Measurements from ENCODE around the gene OR2T29. TPM values are rescaled to one million over a fixed set of nuclear protein-coding genes. Genes with fewer than 3 reads are reported as not detected.
"Not testable (repeated sequence)": the region's sequence is repeated elsewhere in the genome, so short reads cannot be mapped to it uniquely, and the experiment has no call there.

OR2T29 gene
- total and polyA plus RNA-seq, 2 of the 8 experiments (the other 6 are each of a cell fraction or from before 2014, with no cell fraction given): not detected

DNA sequence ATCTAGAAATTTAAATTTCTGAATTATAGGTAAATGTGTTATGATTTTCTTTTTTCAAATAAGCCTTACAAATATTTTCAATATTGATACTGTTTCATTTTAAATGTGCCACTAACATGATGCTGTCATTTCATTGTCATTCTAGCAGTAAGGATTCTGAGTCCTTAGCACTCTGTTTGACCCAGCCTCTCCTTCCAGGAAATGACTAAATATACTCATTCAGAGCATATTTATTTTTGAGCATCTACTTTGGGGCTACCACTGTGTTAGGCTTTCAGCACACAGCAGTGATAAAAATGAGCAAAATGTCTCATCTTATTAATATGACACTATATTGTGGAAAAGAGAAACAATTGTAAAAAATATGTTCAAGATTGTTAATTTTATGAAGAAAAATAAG lies 52.4 kb downstream of the OR2T29 start:
- H3K4me2 ChIP-seq (ENCODE audit: insufficient read depth in 1 of 2, low read depth in 2 of 2, low read length in 2 of 2); H3K79me1 ChIP-seq (ENCODE audit: low read depth, low read length); H2BK12ac ChIP-seq (ENCODE audit: low read depth, low read length); H3K9ac ChIP-seq (replicated peaks in 1 of 4; ENCODE audit: extremely low read depth in 1 of 4, low read depth in 3 of 4, low read length in 3 of 4); H3K36me3 ChIP-seq (ENCODE audit: control insufficient read depth in 2 of 4, insufficient read depth in 4 of 4, low read length in 3 of 4); H2BK15ac ChIP-seq (ENCODE audit: low read length); H3K4me3 ChIP-seq (ENCODE audit: extremely low read depth in 1 of 4, insufficient read depth in 2 of 4, low read depth in 3 of 4, low read length in 4 of 4); H3K27ac ChIP-seq (ENCODE audit: low read depth, low read length); H3K4me1 ChIP-seq (replicated peaks in 1 of 4; ENCODE audit: control insufficient read depth in 3 of 4, insufficient read depth in 4 of 4, low read length in 3 of 4); H2AFZ ChIP-seq (ENCODE audit: low read length); H3K56ac ChIP-seq (replicated peaks; ENCODE audit: insufficient read length, low read depth, low read length); POLR2A ChIA-PET (ENCODE audit: partially characterized antibody); FAIRE-seq; DNase-seq (ENCODE audit: low read depth in 1 of 2, low spot score in 2 of 2); H3K27me3 ChIP-seq (replicated peaks in 1 of 4; ENCODE audit: control insufficient read depth in 3 of 4, extremely low read depth in 1 of 4, insufficient read depth in 3 of 4, low read length in 3 of 4); H4K8ac ChIP-seq (ENCODE audit: extremely low read depth, insufficient read depth, low read length); H4K91ac ChIP-seq (replicated peaks; ENCODE audit: insufficient read length, low read length); H4K5ac ChIP-seq (ENCODE audit: insufficient read length, low read depth, low read length); H3K14ac ChIP-seq (ENCODE audit: insufficient read length); H2AK5ac ChIP-seq (ENCODE audit: low read depth, low read length); H3K23me2 ChIP-seq (ENCODE audit: low read depth, low read length); H3K23ac ChIP-seq (ENCODE audit: insufficient read length); H2BK20ac ChIP-seq (ENCODE audit: low read length); H2BK120ac ChIP-seq (replicated peaks; ENCODE audit: low read depth, low read length); H2BK5ac ChIP-seq (ENCODE audit: low read depth, low read length); H3K18ac ChIP-seq (ENCODE audit: extremely low read depth, low read length); H3K9me3 ChIP-seq (ENCODE audit: insufficient read depth in 2 of 2, low read depth in 1 of 2, low read length in 1 of 2); H3K79me2 ChIP-seq (ENCODE audit: control insufficient read depth in 1 of 2, insufficient read depth in 2 of 2, low read length in 2 of 2); H3K4ac ChIP-seq (replicated peaks; ENCODE audit: insufficient read length, low read depth, low read length); H4K20me1 ChIP-seq (replicated peaks in 1 of 2; ENCODE audit: control insufficient read depth in 1 of 2, insufficient read depth in 2 of 2, low read length in 2 of 2); CTCF ChIA-PET (ENCODE audit: partially characterized antibody): not testable (repeated sequence)

DNA sequence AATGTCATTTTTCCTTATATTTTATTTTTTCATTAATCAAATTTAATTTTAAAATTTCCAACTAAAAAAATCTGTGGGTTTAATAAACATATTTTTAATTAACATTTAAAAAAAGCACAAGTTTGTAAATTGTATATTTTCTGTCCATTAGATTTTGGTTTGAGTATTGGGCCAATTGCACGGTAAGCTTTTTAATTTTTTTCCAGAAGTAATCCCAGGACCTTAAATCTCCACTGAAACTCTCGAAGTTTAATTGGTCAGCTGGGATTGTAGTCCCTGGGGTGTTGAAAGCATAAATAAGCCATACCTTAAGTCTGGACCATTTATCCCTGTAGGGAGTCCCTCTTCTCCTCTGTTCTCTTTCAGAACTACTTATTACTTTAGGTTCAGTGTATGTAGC lies 54.8 kb downstream of the OR2T29 start, which contains the start of gene OR2G6:
Gene OR2G6, plus strand, starts transcription at position 301 of the 400 bp plus-strand sequence. CDS start 13,574 bp downstream, outside the sequence.
- H3K9ac ChIP-seq (replicated peaks in 1 of 4; ENCODE audit: extremely low read depth in 1 of 4, low read depth in 3 of 4, low read length in 3 of 4); H3K27me3 ChIP-seq (replicated peaks in 1 of 4; ENCODE audit: control insufficient read depth in 3 of 4, extremely low read depth in 1 of 4, insufficient read depth in 3 of 4, low read length in 3 of 4); H2AFZ ChIP-seq (ENCODE audit: low read length); H4K20me1 ChIP-seq (replicated peaks in 1 of 2; ENCODE audit: control insufficient read depth in 1 of 2, insufficient read depth in 2 of 2, low read length in 2 of 2); H3K79me1 ChIP-seq (ENCODE audit: low read depth, low read length); H3K23me2 ChIP-seq (ENCODE audit: low read depth, low read length); H4K91ac ChIP-seq (replicated peaks; ENCODE audit: insufficient read length, low read length); H2AK5ac ChIP-seq (ENCODE audit: low read depth, low read length); H2BK15ac ChIP-seq (ENCODE audit: low read length); CTCF ChIA-PET (ENCODE audit: partially characterized antibody); H3K27ac ChIP-seq (ENCODE audit: low read depth, low read length); H2BK12ac ChIP-seq (ENCODE audit: low read depth, low read length); H2BK120ac ChIP-seq (replicated peaks; ENCODE audit: low read depth, low read length); H3K4me1 ChIP-seq (replicated peaks in 1 of 4; ENCODE audit: control insufficient read depth in 3 of 4, insufficient read depth in 4 of 4, low read length in 3 of 4); H3K23ac ChIP-seq (ENCODE audit: insufficient read length); H3K9me3 ChIP-seq (ENCODE audit: insufficient read depth in 2 of 2, low read depth in 1 of 2, low read length in 1 of 2); H2BK5ac ChIP-seq (ENCODE audit: low read depth, low read length); H3K4me2 ChIP-seq (ENCODE audit: insufficient read depth in 1 of 2, low read depth in 2 of 2, low read length in 2 of 2); H4K5ac ChIP-seq (ENCODE audit: insufficient read length, low read depth, low read length); H2BK20ac ChIP-seq (ENCODE audit: low read length); H3K4ac ChIP-seq (replicated peaks; ENCODE audit: insufficient read length, low read depth, low read length); H3K18ac ChIP-seq (ENCODE audit: extremely low read depth, low read length); H3K79me2 ChIP-seq (ENCODE audit: control insufficient read depth in 1 of 2, insufficient read depth in 2 of 2, low read length in 2 of 2); DNase-seq (ENCODE audit: low read depth in 1 of 2, low spot score in 2 of 2); H3K56ac ChIP-seq (replicated peaks; ENCODE audit: insufficient read length, low read depth, low read length); POLR2A ChIA-PET (ENCODE audit: partially characterized antibody); H4K8ac ChIP-seq (ENCODE audit: extremely low read depth, insufficient read depth, low read length); H3K4me3 ChIP-seq (ENCODE audit: extremely low read depth in 1 of 4, insufficient read depth in 2 of 4, low read depth in 3 of 4, low read length in 4 of 4); H3K36me3 ChIP-seq (ENCODE audit: control insufficient read depth in 2 of 4, insufficient read depth in 4 of 4, low read length in 3 of 4); H3K14ac ChIP-seq (ENCODE audit: insufficient read length): not testable (repeated sequence)
- WGBS, 2 experiments (ENCODE audit: extremely low coverage in 1 of 2, insufficient coverage in 1 of 2, insufficient read length in 1 of 2, insufficient replicate concordance in 2 of 2, low coverage in 1 of 2, low lambda C conversion rate in 2 of 2, missing lambda C conversion rate in 1 of 2): no CpG with 5 or more reads among the region's 2 CpGs
- FAIRE-seq: peak; percentile 50
